HCT116 (cell line): ENCODE data around the gene CCDC183. TPM values are rescaled to one million over a fixed set of nuclear protein-coding genes. Genes with fewer than 3 reads are reported as not detected.

ENCODE experiments used
- ATAC-seq: fragments of 200-7000 bp; cut with Tn5 transposase; 2 replicates; pipeline ENCODE4 v1.9.1; 2020; ENCODE audit warnings: mild to moderate bottlenecking, moderate library complexity
- BruUV-seq: library from RNA; stranded (reverse); fragments of 400-500 nt; replicated peaks from 2 replicates; lab custom pipeline; 2021; lab: Mats Ljungman, UMichigan
- CTCF ChIA-PET: fragments of 300-600 bp; sonication (Branson Sonifier 250); formaldehyde crosslinking; loops from one replicate; lab custom pipeline; 2021; ENCODE audit warnings: antibody characterized with exemption; lab: Charles Lee
- POLR2A ChIA-PET: fragments of 300-600, 350-600 bp; sonication (Branson Sonifier 250); formaldehyde crosslinking; loops from one replicate; lab custom pipeline; 2021; ENCODE audit warnings: antibody characterized with exemption; lab: Charles Lee
- RAD21 ChIA-PET, 2 experiments: fragments of 300-600 bp; sonication (Branson Sonifier 250); formaldehyde crosslinking; loops; one replicate each; lab custom pipeline; 2023; ENCODE audit warnings: low total read pairs in 2 of 2; ENCODE audit not compliant: uncharacterized antibody in 2 of 2, unreplicated experiment in 2 of 2, low non-redundant PET in 1 of 2; lab: Charles Lee
- DNase-seq: peaks from one replicate; pipeline ENCODE4 v3.0.0-alpha.2; 2010; ENCODE audit warnings: low read depth, low spot score
- H2AFZ ChIP-seq: fragments of 200-600 bp; shearing (Covaris generic), sonication (generic); 2 replicates; pipeline ENCODE4 v1.6.1; 2017; ENCODE audit warnings: low read depth, mixed run types, mixed read lengths, antibody characterized with exemption, low read length; ENCODE audit not compliant: poor library complexity, severe bottlenecking
- H3K27ac ChIP-seq: 2 replicates; pipeline ENCODE4 v1.5.1; 2012; ENCODE audit warnings: low read depth, low read length
- H3K27me3 ChIP-seq: fragments of 200-600 bp; sonication (generic); 2 replicates; pipeline ENCODE4 v1.6.1; 2016; ENCODE audit warnings: mixed run types, low read length, mixed read lengths; ENCODE audit not compliant: insufficient read depth
- H3K36me3 ChIP-seq, 2 experiments: fragments of 200-500 bp in 1 of 2; fragments of 200-600 bp in 1 of 2; sonication (Bioruptor generic) in 1 of 2; sonication (generic) in 1 of 2; 2 replicates each; pipeline versions ENCODE4 v1.5.1 to v1.6.1; 2014 to 2016; ENCODE audit warnings: low read length in 2 of 2, inconsistent platforms in 1 of 2, mixed read lengths in 1 of 2, mixed run types in 1 of 2; ENCODE audit not compliant: insufficient read depth in 2 of 2, control insufficient read depth in 1 of 2
- H3K4me1 ChIP-seq, 2 experiments: fragments of 200-600 bp in 1 of 2; sonication (generic) in 1 of 2; 2 replicates each; pipeline versions ENCODE4 v1.5.1 to v1.6.1; 2012 to 2017; ENCODE audit warnings: low read length in 2 of 2, inconsistent platforms in 1 of 2, mild to moderate bottlenecking in 1 of 2, mixed read lengths in 1 of 2, mixed run types in 1 of 2, moderate library complexity in 1 of 2; ENCODE audit not compliant: insufficient read depth in 2 of 2, control insufficient read depth in 1 of 2
- H3K4me2 ChIP-seq: fragments of 200-600 bp; sonication (generic); 2 replicates; pipeline ENCODE4 v1.6.1; 2017; ENCODE audit warnings: mixed run types, low read length, mixed read lengths
- H3K4me3 ChIP-seq, 2 experiments: fragments of 200-600 bp in 1 of 2; sonication (generic) in 1 of 2; replicated peaks in 1 of 2; 2 replicates each; pipeline ENCODE4 v1.5.1; 2011 to 2016; ENCODE audit warnings: low read length in 2 of 2, control low read depth in 1 of 2, low read depth in 1 of 2, mild to moderate bottlenecking in 1 of 2, mixed read lengths in 1 of 2, mixed run types in 1 of 2
- H3K79me2 ChIP-seq: fragments of 200-600 bp; sonication (generic); 2 replicates; pipeline ENCODE4 v1.6.1; 2017; ENCODE audit warnings: mild to moderate bottlenecking, mixed run types, low read length, moderate library complexity, mixed read lengths; ENCODE audit not compliant: insufficient read depth
- H3K9ac ChIP-seq: fragments of 200-600 bp; sonication (generic); 2 replicates; pipeline ENCODE4 v1.6.1; 2016; ENCODE audit warnings: low read length, mixed read lengths
- H3K9me2 ChIP-seq: fragments of 200-600 bp; sonication (generic), shearing (Covaris generic); 2 replicates; pipeline ENCODE4 v1.6.1; 2017; ENCODE audit warnings: mixed run types, mild to moderate bottlenecking, moderate library complexity; ENCODE audit not compliant: insufficient read depth
- H3K9me3 ChIP-seq, 2 experiments: fragments of 200-500 bp in 1 of 2; fragments of 200-600 bp in 1 of 2; sonication (Bioruptor generic) in 1 of 2; sonication (generic) in 1 of 2; 2 replicates each; pipeline ENCODE4 v1.6.1; 2014 to 2017; ENCODE audit warnings: low read length in 2 of 2, mixed read lengths in 2 of 2, inconsistent platforms in 1 of 2, low read depth in 1 of 2, mild to moderate bottlenecking in 1 of 2, mixed run types in 1 of 2, moderate library complexity in 1 of 2; ENCODE audit not compliant: control insufficient read depth in 1 of 2, insufficient read depth in 1 of 2
- H4K20me1 ChIP-seq: fragments of 200-600 bp; sonication (generic), shearing (Covaris generic); 2 replicates; pipeline ENCODE4 v1.6.1; 2017; ENCODE audit warnings: mixed run types, mild to moderate bottlenecking, moderate library complexity; ENCODE audit not compliant: insufficient read depth
- ATF3 ChIP-seq: IDR thresholded peaks from 2 replicates; pipeline ENCODE4 v1.6.1; 2012
- CEBPB ChIP-seq: IDR thresholded peaks from 2 replicates; pipeline ENCODE4 v1.6.1; 2012; ENCODE audit warnings: low read depth
- EGR1 ChIP-seq: IDR thresholded peaks from 2 replicates; pipeline ENCODE4 v1.6.1; 2012; ENCODE audit warnings: low read depth
- ELF1 ChIP-seq: IDR thresholded peaks from 2 replicates; pipeline ENCODE4 v1.6.1; 2012; ENCODE audit warnings: low read depth, borderline replicate concordance
- EZH2 ChIP-seq: fragments of 200-600 bp; sonication (generic); IDR thresholded peaks from 2 replicates; pipeline ENCODE4 v1.6.1; 2017; ENCODE audit warnings: antibody characterized with exemption, mixed run types
- EZH2phosphoT487 ChIP-seq: fragments of 200-600 bp; IDR thresholded peaks from 2 replicates; pipeline ENCODE4 v1.6.1; 2018; ENCODE audit warnings: antibody characterized with exemption, borderline replicate concordance
- FOSL1 ChIP-seq: IDR thresholded peaks from 2 replicates; pipeline ENCODE4 v1.6.1; 2012; ENCODE audit warnings: low read depth
- JUND ChIP-seq: IDR thresholded peaks from 2 replicates; pipeline ENCODE4 v1.6.1; 2012
- POLR2A ChIP-seq: IDR thresholded peaks from 2 replicates; pipeline ENCODE4 v1.7.0; 2011; ENCODE audit warnings: borderline replicate concordance; ENCODE audit not compliant: insufficient read depth, insufficient read length; ENCODE audit errors: extremely low read depth
- POLR2AphosphoS5 ChIP-seq: IDR thresholded peaks from 2 replicates; pipeline ENCODE4 v1.6.1; 2011; ENCODE audit warnings: mild to moderate bottlenecking, low read depth, low read length, moderate library complexity
- RAD21 ChIP-seq: IDR thresholded peaks from 2 replicates; pipeline ENCODE4 v1.6.1; 2012; ENCODE audit warnings: low read depth, mild to moderate bottlenecking
- SIN3A ChIP-seq: IDR thresholded peaks from 2 replicates; pipeline ENCODE4 v1.6.1; 2012; ENCODE audit warnings: low read depth
- TCF7L2 ChIP-seq: IDR thresholded peaks from 2 replicates; pipeline ENCODE4 v1.7.0; 2011; ENCODE audit warnings: borderline replicate concordance, inconsistent platforms; ENCODE audit not compliant: insufficient read depth, insufficient read length; ENCODE audit errors: extremely low read depth
- YY1 ChIP-seq: IDR thresholded peaks from 2 replicates; pipeline ENCODE4 v1.6.1; 2011; ENCODE audit warnings: low read length, low read depth, moderate library complexity, mild to moderate bottlenecking; ENCODE audit not compliant: insufficient replicate concordance; ENCODE audit errors: extremely low read depth
- ZBTB33 ChIP-seq: IDR thresholded peaks from 2 replicates; pipeline ENCODE4 v1.6.1; 2011; ENCODE audit warnings: mild to moderate bottlenecking, low read length, moderate library complexity; ENCODE audit not compliant: insufficient replicate concordance; ENCODE audit errors: extremely low read depth
- ZFX ChIP-seq: fragments of 450-650 bp; IDR thresholded peaks from 2 replicates; pipeline ENCODE4 v1.6.1; 2017
- ZNF274 ChIP-seq: fragments of 200-500 bp; sonication (Bioruptor generic); IDR thresholded peaks from 2 replicates; pipeline ENCODE4 v1.6.1; 2014; ENCODE audit warnings: mild to moderate bottlenecking, low read depth, low read length, inconsistent platforms
- intact Hi-C: fragments of 100-400 bp; cut with micrococcal nuclease; formaldehyde crosslinking; loops from 2 replicates; pipeline ENCODE4 v1.10.0; 2022
- total RNA-seq: library from RNA; stranded (reverse); gene quantifications from one replicate; pipeline ENCODE4 v1.2.1, GENCODE V29; 2021; ENCODE audit not compliant: unreplicated experiment
- TF ChIP-seq, protein P1 (sequence below): IDR thresholded peaks from 2 replicates; pipeline ENCODE4 v1.6.1; 2012; ENCODE audit warnings: low read depth

CCDC183 gene
- total RNA-seq, 1 experiment from 2014 or later, result 2.8 TPM

DNA sequence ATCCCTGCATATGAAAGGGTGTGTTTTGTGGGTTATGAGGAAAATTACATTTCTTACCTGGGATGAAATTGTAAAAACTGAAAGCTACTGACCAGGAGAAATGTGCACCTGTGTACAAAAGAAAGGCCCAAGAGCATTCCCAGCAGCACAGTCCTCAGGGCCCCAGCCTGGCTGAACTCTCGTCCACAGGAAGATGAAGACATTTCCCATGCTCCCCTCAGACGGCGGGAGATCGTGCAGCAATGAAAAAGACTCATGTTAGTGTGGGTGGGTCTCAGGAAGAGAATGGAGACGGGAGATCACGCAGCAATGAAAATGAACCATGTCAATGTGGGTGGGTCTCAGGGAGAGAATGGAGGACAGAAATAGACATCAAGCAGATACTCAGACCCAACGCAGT is 19.2 kb upstream of the CCDC183 start:
- H3K36me3 ChIP-seq, result no peaks in the 10 kb centered on the region
- intact Hi-C loops, result no loop called here
- ChIA-PET CTCF (no interaction called here), RAD21 (no interaction called here), POLR2A (no interaction called here)
- no peaks in the 10 kb centered on the region for H3K9me2 ChIP-seq
- ATAC-seq (no peak), DNase-seq (no peak)
- no peak overlapping the region for H3K9ac ChIP-seq
- no peak overlapping the region for H3K27ac ChIP-seq
- H3K4me1 ChIP-seq, result no peaks in the 10 kb centered on the region
- H4K20me1 ChIP-seq, result no peaks in the 10 kb centered on the region
- H3K27me3 ChIP-seq, result no peaks in the 10 kb centered on the region
- no peak overlapping the region for H3K4me3 ChIP-seq
- H3K4me2 ChIP-seq, result no peak overlapping the region
- peaks cover 6 to 16% of the 10 kb centered on the region in 2 experiments; a peak in 2 of 4 replicates for H3K9me3 ChIP-seq
- BruUV-seq, result no TSS peak
- H3K79me2 ChIP-seq, result no peaks in the 10 kb centered on the region
- no peak overlapping the region for H2AFZ ChIP-seq
- TF ChIP-seq, protein P1, sequence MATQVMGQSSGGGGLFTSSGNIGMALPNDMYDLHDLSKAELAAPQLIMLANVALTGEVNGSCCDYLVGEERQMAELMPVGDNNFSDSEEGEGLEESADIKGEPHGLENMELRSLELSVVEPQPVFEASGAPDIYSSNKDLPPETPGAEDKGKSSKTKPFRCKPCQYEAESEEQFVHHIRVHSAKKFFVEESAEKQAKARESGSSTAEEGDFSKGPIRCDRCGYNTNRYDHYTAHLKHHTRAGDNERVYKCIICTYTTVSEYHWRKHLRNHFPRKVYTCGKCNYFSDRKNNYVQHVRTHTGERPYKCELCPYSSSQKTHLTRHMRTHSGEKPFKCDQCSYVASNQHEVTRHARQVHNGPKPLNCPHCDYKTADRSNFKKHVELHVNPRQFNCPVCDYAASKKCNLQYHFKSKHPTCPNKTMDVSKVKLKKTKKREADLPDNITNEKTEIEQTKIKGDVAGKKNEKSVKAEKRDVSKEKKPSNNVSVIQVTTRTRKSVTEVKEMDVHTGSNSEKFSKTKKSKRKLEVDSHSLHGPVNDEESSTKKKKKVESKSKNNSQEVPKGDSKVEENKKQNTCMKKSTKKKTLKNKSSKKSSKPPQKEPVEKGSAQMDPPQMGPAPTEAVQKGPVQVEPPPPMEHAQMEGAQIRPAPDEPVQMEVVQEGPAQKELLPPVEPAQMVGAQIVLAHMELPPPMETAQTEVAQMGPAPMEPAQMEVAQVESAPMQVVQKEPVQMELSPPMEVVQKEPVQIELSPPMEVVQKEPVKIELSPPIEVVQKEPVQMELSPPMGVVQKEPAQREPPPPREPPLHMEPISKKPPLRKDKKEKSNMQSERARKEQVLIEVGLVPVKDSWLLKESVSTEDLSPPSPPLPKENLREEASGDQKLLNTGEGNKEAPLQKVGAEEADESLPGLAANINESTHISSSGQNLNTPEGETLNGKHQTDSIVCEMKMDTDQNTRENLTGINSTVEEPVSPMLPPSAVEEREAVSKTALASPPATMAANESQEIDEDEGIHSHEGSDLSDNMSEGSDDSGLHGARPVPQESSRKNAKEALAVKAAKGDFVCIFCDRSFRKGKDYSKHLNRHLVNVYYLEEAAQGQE, result no peak
- no peak for TF ChIP-seq ZFX
- TF ChIP-seq RAD21, result no peak
- no peak for TF ChIP-seq EZH2
- TF ChIP-seq ELF1, result no peak
- TF ChIP-seq EZH2phosphoT487, result no peak
- TF ChIP-seq POLR2A, result no peak
- no peak for TF ChIP-seq TCF7L2
- TF ChIP-seq ZBTB33, result no peak
- TF ChIP-seq SIN3A, result no peak
- TF ChIP-seq ZNF274, result no peak
- TF ChIP-seq POLR2AphosphoS5, result no peak
- no peak for TF ChIP-seq YY1
- no peak for TF ChIP-seq FOSL1
- no peak for TF ChIP-seq CEBPB
- TF ChIP-seq ATF3, result no peak
- TF ChIP-seq EGR1, result no peak
- no peak for TF ChIP-seq JUND
